ENCODE results near the gene FKRP. TPM values are rescaled to one million over a fixed set of nuclear protein-coding genes. Genes with fewer than 3 reads are reported as not detected.

Gene FKRP
- total RNA-seq, 2 experiments from 2014 or later: 15.5 to 18.9 TPM

DNA sequence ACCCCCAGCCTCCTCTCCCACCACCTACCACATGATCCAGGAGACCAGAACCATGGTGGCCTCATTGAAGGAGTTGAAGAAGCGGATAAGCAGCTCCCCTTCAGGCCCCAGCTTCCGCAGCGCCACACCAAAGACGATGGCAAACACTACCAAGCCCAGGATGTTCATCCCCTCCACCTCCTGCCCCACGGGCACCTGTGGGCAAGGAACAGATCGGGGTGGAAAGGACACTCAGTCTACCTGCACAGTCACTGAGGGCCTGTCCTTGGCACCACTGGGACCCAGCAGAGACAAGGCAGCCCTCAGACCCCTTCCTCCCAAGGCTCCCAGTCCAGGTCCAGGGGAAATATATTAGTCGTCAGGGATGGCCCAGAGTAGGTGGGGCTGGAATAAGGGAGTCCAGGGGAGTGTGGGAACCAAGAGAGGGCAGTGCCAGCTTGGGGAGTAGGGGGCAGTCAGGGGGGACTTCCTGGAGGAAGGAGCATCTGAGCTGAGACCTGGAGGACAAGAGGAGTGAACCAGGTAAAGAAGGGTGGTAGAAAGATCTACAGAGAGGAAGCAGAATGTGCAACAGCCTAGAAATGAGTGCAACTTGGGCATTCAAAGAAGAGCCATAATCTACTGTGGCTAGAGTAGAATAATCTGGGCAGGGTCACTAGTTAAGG, 36.6 kb downstream of the FKRP start:
- no peak for DNase-seq (ENCODE audit: low spot score)
- intact Hi-C loops (cut with micrococcal nuclease; ENCODE audit: unreplicated experiment): no loop called here
- Histone ChIP-seq H3K9me2 (ENCODE audit: insufficient read depth, low read length) (no peaks in the 10 kb centered on the region), H3K4me1 (ENCODE audit: insufficient read depth, low read length, poor library complexity, severe bottlenecking) (peaks cover 15% of the 10 kb centered on the region), H3K9me3 (ENCODE audit: low read length) (no peaks in the 10 kb centered on the region), H3K4me2 (ENCODE audit: low read length) (no peak overlapping the region), H3K27ac (ENCODE audit: low read depth, low read length, poor library complexity, severe bottlenecking) (no peak overlapping the region), H2AFZ (ENCODE audit: low read length) (no peak overlapping the region), H4K20me1 (ENCODE audit: insufficient read depth, low read length) (peaks cover 12% of the 10 kb centered on the region; the same call in 1 of the 2 replicates), H3K4me3 (ENCODE audit: low read depth, low read length, poor library complexity, severe bottlenecking) (no peak overlapping the region), H3K36me3 (ENCODE audit: insufficient read depth, low read length) (peaks cover 97% of the 10 kb centered on the region), H3K79me2 (ENCODE audit: insufficient read depth, low read depth, low read length) (peaks cover 65% of the 10 kb centered on the region)
- no TSS peak for BruUV-seq (replicated peaks)
- ChIA-PET CTCF (ENCODE audit: unreplicated experiment) (no interaction called here), POLR2A (no interaction called here)
- TF ChIP-seq, protein P1, sequence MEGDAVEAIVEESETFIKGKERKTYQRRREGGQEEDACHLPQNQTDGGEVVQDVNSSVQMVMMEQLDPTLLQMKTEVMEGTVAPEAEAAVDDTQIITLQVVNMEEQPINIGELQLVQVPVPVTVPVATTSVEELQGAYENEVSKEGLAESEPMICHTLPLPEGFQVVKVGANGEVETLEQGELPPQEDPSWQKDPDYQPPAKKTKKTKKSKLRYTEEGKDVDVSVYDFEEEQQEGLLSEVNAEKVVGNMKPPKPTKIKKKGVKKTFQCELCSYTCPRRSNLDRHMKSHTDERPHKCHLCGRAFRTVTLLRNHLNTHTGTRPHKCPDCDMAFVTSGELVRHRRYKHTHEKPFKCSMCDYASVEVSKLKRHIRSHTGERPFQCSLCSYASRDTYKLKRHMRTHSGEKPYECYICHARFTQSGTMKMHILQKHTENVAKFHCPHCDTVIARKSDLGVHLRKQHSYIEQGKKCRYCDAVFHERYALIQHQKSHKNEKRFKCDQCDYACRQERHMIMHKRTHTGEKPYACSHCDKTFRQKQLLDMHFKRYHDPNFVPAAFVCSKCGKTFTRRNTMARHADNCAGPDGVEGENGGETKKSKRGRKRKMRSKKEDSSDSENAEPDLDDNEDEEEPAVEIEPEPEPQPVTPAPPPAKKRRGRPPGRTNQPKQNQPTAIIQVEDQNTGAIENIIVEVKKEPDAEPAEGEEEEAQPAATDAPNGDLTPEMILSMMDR (conservative IDR thresholded peaks at IDR 0.05; ENCODE audit: low read length): no peak
- TF ChIP-seq EZH2phosphoT487 (IDR thresholded peaks at IDR 0.05; ENCODE audit: borderline replicate concordance, low read depth, low read length): no peak

DNA sequence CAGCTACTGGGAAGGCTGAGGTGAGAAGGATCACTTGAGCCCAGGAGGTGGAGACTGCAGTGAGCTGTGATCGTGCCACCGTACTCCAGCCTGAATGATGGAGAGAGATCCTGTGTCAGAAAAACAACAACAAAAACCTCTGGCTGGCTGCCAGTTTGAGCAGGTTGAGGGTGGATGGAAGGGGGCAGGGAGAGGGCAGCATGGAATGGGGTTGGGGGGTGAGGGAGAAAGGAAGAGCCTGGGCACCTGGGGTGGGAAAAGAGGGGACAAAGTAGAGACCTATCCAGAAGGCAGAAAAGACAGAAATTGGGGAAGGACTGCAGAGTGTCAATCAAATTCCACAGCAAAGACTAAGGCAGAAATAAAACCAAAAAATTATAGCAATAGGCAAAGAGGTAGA, 37.8 kb downstream of the FKRP start:
- ChIA-PET POLR2A (no interaction called here), CTCF (ENCODE audit: unreplicated experiment) (no interaction called here)
- Histone ChIP-seq H3K4me2 (ENCODE audit: low read length) (peak overlapping the region; percentile 74), H3K36me3 (ENCODE audit: insufficient read depth, low read length) (peaks cover 91% of the 10 kb centered on the region), H3K4me1 (ENCODE audit: insufficient read depth, low read length, poor library complexity, severe bottlenecking) (peaks cover 16% of the 10 kb centered on the region), H3K4me3 (ENCODE audit: low read depth, low read length, poor library complexity, severe bottlenecking) (peak overlapping the region; percentile 87), H4K20me1 (ENCODE audit: insufficient read depth, low read length) (peaks cover 12% of the 10 kb centered on the region; the same call in 1 of the 2 replicates), H3K9me2 (ENCODE audit: insufficient read depth, low read length) (no peaks in the 10 kb centered on the region), H3K27ac (ENCODE audit: low read depth, low read length, poor library complexity, severe bottlenecking) (peak overlapping the region; percentile 90), H3K79me2 (ENCODE audit: insufficient read depth, low read depth, low read length) (peaks cover 74% of the 10 kb centered on the region), H3K9me3 (ENCODE audit: low read length) (no peaks in the 10 kb centered on the region), H2AFZ (ENCODE audit: low read length) (no peak overlapping the region)
- no TSS peak for BruUV-seq (replicated peaks)
- no peak for DNase-seq (ENCODE audit: low spot score)
- intact Hi-C loops (cut with micrococcal nuclease; ENCODE audit: unreplicated experiment): no loop called here
- TF ChIP-seq, protein P1 (conservative IDR thresholded peaks at IDR 0.05; ENCODE audit: low read length): no peak
- TF ChIP-seq EZH2phosphoT487 (IDR thresholded peaks at IDR 0.05; ENCODE audit: borderline replicate concordance, low read depth, low read length): no peak
